NCI-H526 treated with DMSO at 0.1 percent for 48 hours (cell line): Measurements from ENCODE around the gene ZNF618.
"Not testable (repeated sequence)": the region's sequence is repeated elsewhere in the genome, so short reads cannot be mapped to it uniquely, and the experiment has no call there.

Experiments used
- DNase-seq: peaks from one replicate; lab custom pipeline; 2025; lab: John Stamatoyannopoulos, UW

Gene ZNF618

DNA sequence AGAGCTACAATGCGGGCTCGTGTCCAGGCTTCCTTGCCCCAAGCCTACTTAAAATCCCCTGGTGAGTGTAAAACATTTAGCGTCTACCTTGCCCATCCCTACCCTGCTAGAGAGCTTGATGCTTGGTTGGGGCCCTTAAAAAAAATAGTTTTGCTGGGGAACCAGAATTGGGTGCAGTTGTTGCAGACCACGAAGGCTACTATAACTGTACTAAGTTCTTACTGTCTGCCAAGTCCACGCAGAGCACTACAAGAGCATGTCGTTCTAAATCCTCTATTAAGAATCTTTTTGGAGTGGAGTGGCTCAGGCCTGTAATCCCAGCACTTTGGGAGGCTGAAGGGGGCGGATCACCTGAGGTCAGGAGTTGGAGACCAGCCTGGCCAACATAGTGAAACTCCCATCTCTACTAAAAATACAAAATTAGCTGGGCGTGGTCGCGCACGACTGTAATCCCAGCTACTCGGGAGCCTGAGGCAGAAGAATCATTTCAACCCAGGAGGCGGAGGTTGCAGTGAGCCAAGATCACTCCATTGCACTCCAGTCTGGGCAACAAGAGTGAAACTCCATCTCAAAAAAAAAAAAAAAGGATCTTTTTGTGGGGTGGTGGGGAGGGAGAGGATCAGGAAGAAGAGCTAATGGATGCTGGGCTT, 206.8 kb downstream of the ZNF618 start:
- DNase-seq: not testable (repeated sequence)

DNA sequence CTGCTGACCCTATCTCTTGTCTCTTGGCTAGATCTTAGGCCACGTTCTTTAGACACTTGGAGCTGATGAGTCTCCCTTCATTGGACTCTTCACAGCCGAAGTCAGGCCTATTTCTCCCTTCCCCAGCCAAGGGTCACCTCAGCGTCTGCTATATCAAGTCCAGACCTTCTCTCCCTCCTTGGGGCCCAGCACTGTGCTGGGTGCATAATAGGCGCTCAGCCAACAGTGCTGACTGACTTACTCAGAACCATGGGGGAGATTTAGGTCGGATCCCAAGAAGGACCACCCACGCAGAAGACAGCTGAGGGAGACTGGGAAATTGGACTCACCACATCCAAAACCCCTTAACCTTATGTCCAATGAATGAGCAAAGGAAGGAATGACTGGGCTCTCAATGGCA, 207.6 kb downstream of the ZNF618 start:
- no peak for DNase-seq

DNA sequence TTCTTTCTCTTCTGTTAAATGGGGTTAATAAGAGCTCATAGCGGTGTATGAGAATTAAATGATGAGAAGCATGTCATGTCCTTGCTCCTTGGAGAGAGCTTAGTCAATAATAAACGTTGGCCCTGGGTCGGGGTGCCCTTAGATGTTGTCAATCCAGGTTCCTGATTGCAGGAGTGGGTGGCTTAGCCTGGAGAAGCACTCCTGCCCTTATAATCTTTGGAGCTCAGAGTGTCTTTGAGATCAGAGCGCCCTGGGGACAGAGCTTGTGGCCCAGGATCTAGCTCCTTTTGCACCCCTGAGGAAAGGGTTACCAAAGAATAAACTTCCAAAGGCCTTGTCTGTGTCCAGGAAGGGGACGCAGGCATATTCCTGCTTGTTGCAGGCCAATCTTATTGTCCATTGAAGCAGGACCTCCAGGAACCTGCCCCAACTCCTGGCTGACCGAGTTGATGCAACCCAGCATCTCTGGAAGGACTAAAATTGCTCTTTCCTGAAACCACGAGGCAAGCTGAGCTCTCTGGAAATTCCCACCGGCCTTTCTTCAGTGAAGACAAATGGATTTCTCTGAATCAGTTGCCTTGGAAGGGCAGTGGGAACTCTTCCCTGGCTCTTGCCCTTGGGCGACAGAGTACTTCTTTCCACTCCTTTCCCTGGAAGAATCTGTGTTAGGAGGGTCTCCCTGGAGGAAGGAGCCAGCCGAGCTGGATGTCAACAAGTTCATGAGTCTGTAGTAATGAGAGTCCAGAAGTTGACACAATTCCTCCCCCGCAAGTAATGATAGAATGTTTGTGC, 208.4 kb downstream of the ZNF618 start:
- DNase-seq: no peak

DNA sequence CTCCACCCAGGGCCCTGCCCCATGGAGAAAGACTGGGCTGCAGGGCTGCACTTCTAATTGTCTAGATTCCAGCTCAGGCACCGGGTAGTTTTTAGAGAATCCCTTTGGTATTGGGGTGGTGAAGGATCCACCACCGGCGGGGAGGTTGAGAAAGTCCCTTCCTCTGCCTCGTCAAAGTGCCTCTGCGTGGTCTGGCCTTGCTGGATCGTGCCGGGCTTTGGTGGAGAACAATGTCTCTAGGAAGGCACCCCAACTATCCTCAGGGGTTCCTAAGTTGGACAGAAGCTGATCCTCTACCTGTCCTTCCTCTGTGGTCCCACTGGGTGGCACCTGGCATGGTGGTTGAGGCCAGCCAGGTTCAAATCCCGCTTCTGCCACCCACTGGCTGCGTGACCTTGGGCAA, 209.3 kb downstream of the ZNF618 start:
- DNase-seq: no peak

DNA sequence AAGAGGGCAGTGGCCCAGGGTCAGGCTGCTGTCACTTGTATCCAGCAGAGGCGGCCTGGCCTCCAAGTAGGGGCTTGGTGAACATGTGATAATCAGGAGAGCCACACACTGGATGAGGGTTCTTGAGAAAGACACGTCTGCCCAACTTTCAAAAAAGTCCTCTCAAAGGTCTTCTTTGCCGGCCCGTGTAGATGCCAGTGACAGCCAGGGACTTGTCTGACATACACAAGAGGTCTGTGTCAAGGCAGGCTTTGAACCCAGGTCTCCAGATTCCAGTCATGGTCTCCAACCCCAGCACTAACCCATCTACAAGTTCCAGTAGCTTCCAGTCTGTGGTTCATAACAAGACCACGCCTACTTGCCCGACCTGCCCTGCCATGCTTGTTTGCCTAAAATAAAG, 209.9 kb downstream of the ZNF618 start:
- no peak for DNase-seq

DNA sequence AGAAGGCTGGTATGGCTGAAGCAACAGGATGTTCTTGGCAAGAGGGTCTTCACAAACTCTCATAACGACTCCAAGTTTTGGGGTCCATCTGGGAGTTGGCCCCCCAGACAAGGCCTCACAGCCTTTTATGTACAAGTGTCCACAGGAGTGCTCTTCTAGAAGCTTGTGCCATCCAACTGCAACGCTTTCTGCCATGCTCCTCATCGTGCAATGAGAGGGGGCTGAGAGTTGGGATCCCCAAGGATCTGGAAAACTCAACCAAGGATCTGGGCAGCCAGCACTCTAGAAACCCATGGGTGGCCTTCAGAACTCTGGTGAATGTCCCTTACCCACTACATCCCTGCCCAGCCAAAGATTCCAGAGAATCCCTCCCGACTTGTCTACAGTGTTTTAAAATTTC, 210.5 kb downstream of the ZNF618 start:
- no peak for DNase-seq

DNA sequence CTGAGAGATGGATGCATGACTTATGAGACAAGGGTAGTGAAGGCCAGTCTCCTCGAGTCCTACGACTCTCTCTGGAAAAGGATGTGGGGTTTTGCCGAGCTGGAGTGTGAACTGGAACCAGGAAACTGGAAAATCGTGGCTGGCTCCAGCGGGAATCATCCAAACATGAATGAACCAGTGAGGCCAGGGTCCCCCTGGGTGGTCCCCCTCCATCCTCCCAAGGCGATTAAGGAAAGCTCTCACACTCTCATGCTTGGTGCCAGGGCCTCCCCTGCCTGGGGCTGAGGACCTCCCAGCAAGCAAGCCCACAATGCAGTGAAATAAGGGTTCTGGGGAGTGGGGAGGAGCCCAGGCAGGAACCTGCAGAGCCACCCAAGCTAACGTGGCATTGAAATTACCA, 211.6 kb downstream of the ZNF618 start:
- no peak for DNase-seq

DNA sequence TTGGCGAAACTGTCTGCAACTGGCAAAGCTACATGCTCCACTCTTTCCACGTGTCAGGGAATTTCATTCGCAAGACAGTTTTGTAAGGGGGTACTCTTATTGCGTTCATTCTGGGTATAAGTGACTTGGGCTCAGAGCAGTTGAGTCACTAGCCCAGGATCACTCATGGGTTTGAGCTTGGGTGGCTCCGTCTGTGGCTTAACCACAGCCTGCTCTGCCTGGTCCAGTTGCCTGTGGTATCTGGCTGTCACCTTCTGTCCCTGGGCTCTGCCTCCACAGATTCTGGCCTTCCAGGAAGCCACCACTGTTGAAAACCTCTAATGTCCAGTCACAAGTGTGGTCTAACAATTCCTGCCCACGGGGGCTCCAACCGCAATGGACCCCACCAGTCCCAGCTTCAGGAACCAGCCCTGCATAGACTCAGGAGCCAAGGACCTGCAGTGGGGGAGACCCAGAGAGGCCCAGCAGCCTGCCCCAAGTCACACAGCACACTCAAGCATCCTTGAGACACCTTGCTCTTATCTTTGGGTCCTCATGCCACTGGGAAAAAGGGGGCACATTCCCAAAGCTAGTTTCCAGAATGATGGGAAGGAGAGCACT, 212.6 kb downstream of the ZNF618 start:
- no peak for DNase-seq

DNA sequence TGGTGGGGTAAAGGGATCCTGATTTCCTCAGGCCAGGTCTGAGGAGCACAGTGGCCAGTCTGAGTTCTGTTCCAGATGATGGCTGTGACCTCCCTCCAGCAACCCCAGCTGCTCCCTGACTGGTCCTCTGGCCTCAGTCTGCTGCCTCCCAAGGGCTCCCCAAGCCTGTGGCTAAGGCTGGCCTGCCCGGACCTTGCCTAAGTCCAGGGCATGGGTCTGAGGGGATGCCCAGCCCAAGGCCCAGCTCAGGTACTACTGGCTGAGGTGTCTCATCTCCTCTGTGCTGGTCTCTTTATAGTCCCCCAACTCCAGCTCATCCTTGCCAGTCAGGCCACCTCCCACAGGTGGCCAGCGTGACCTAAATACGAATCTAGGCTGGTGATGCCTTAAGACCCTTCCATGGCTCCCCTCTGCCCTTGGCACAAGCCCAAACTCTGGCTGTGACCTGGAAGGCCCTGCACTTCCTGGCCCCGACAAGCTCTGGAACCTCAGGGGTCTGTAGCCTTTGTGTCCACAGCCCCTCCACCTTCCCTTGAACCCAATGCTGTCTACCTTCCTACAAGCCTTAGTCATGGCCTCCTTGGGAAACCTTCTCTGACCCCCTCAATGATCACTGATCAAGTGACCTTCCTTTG, 213.2 kb downstream of the ZNF618 start:
- no peak for DNase-seq

DNA sequence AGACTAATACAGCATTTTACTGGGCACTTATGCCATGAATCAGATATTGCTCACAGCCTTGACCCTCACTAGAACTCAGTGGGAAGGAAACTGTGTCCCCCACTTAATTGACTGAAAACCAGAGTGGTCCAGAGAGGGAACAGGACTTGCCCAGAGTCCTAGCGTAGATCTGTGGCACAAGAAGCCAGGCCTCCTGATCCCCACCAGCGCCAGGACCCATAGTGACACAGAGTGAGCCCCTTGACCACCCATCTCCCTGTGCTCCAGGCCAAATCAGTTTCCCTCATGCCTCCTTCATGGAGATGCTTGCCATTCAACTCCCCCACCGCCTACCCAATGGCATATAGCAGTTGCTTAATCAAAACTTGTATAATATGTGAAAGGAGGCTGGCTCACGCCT, 214.7 kb downstream of the ZNF618 start:
- no peak for DNase-seq

DNA sequence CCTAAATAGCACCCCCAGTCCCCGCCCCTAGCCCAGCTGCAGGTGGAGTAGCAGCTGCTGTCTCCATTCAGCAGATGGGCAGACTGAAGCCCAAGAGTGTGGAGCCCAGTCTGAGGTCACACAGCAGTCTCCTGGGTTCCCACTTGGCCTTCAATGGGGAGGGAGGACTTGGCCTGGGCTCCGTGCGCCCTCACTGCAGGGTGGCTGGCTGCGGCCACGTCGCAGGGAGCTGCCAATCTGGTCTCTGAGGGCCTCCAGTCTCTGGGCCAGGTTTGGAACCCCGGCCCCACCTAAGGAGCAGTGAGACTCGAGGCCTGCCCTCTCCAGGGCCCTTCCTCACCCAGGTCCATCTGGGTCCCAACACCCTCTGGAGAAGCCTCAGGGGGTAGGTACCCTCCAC, 215.6 kb downstream of the ZNF618 start:
- no peak for DNase-seq

DNA sequence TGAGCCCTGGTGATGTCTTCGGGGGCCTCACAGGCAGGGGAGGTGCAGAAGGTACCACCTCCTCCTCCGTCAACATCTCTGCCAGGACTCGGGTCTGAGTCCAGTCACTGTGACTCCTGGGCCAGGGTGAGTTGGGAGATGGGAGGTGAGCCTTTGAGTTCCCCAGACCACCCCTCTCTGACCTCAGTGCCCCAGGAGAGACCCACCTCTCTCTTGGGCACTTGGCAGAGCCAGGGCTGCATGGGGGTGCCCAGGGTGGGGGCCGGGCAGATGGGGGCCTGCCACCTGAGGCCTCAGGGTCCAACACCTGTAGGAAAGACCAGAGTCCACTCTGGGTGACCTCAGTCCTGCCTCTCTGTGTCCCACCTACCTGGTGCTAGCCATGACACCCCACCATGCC, 216.2 kb downstream of the ZNF618 start:
- no peak for DNase-seq

DNA sequence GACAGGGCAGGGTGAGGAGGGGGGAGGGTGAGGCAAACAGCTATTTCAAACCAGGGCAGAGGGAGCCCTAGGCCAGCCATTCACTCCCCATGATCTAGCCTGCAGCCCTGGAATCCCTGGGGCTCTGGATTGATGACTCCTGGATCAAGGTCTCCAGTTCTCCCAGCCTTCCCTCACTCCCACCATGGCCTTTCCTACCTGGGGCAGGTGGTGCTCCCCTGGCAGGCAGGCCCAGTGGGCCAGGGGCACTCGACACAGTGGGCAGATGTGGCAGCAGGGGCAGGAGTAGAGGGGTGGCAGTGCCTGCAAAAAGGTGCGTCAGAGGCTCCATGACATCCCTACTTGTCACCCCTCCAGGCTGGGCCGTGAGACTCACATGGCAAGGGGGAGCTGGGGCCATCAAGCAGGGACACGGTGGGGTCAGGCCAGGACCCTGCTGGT, 216.9 kb downstream of the ZNF618 start:
- DNase-seq: no peak

DNA sequence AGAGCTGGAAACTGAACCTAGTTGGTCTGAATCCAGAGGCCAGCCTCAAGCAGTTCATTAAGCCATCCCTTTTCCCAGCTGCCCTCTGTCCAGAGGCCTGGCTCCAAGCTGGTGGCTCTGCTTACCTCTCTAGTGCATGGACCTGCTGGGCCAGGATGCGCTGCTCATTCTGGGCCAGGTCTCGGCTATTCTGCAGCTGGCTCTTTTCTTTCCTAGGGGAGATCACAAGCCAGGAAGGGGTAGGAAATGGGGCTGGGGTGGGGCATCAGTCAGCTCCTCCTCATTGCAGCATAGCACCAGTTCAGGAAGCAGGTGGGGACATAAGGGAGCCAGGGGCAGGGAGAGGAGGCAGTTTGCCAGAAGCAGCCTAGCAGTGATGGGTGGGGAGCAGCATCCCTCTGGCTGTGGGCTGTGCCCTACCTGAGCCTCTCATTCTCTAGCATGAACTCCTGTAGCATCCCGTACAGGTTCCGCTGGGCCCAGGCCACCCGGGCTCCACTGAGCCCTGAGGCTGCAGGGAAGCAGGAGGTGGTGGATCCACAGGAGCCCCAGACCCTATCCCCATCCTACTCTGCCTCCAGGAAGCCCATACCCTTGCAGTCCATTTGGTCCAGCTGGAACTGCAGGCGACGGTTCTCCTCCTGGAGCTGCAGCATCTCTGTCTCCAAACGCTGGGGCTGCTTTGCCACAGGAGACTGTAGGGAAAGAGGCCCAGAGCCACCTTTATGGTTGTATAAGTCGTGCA, 217.8 kb downstream of the ZNF618 start:
- DNase-seq: no peak

DNA sequence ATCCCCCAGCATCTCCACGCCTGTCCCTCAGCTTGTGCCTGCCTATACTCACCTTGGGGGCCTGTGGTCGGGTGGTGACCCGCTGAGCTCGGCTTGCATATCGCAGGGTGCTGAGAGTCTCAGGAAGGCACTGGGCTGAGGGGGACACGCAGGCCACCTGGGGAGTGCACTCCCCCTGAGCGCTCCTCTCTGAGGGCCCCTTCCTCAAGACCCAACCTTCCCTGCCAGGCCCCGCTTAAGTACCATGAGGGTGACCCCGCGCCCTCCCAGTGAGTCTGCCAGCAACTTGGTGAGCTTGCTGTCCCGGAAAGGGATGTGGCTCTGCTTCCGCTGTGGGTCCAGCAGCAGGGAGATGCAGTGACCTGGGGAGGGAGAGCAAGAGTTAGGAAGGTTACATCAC, 218.9 kb downstream of the ZNF618 start:
- DNase-seq: no peak

DNA sequence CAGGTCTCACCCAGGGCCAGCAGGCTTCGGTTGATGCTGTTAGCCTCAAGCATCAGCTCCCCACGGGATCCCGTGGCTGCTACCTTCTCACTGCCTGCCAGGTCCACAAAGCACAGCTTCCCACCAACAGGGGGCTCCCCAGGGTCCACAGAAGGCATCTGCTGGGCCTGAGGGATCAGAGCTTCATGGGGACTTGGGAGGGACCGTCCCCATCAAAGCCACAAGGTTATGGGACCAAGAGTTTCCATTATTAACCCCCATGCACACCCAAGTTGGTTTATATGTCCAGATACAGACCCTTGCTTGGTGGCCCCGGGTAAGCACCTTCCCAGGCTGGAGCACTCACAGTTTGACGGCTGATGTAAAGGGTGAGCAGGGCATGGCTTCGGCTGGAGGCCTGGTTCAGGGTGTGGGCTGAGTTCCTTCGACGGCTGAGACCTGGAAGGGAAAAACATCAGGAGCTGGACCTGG, 220.0 kb downstream of the ZNF618 start:
- DNase-seq: no peak

DNA sequence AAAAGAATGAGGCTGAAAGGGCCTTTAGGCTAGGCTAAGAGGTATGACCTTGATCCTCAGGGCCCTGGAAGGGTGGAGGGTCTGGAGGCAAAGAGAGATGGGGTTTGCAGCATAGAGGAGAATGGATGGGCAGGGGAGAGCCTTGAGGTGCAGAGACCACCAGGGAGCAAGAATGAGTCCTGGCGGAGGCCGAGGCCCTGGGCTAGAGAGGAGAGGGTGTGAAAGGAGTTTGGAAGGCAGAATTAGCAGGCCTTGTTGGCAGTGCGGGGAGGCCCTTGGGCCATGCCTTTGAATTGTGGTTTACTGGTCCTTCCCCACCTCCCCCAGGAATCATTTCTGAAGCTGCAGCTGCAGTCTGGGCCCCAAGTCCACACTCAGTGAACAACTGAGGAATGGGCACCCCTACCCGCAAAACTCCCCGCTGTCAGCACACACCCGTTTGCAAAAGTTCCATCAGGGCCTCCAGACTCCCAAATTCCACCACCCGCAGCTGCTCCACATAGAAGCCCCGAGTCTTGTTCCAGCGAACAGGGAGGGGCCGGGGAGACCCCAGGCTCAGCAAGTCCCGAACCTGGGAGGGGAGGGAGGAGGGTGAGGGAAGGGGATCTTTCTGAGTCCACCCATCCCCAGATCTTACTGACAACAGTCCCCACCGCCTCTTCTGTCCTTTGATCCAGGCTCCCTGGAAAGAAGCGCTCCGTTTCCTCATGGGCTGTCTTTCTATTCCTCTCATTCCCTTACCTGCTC, 220.9 kb downstream of the ZNF618 start:
- no peak for DNase-seq

DNA sequence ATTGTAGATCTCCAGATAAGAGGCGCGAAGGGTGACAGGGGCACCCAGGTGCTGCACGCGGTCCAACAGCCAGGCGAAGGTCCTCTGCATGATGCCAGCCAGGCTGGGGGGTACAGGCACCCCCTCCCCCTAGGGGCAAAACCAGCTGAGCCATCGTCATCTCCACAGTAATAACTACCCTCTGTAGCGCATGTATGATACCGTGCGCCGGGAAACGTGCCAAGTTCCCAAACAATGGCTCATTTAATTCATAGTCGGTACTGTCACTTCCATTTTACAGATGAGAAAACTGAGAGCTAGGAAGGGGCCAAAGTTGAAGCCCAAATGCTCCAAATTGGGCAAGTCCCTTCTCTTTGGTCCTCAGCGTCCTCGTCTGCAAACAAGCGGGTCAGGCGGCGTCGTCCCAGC, 221.5 kb downstream of the ZNF618 start:
- DNase-seq: no peak

DNA sequence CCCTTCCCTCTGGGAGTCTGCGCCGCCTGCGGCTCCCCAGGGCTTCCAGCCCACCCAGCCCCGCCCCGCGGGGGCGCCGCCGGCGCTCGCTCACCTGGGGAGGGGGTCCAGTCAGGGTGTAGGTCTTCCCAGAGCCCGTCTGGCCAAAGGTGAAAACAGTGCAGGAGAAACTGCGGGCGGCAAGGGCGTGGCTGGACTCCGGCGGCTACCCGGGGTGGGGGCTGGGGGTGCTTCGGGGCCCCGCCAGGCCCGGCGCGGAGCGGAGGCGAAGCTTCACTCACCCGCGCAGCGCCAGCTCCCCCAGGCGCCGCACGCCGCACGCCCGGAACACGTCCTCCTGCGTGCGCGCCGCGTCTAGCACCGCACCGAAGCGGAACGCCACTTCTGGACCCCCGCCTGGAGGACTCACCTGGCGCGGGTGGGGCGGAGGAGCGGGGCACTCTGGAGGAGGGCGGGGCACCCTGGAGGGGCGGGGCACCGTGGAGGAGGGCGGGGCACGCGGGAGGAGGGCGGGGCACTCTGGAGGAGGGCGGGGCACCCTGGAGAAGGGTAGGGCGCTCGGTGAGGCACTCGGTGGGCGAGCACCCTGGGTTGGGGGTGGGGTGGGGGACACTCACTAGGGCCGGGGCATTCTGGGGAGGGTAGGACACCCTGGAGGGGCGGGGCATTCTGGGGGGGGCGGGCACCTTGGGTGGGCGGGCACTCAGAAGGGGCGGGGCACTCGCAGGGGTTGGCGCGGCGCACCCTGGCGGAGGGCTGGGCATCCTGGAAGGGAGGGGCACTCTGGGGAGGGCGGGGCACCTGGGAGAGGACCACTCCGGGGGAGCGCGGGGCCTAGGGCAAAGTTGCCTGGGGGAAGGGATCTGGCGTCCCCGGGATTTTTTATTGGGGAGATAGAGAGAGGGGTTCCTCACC, 222.2 kb downstream of the ZNF618 start:
- DNase-seq: peak; percentile 70
